RPMI8226 (cell line): ENCODE measurements around the gene CLEC4A.
A peak's percentile ranks its signal among the peaks of the same experiment; 100 is the strongest.
"Not testable (repeated sequence)": the region's sequence is repeated elsewhere in the genome, so short reads cannot be mapped to it uniquely, and the experiment has no call there.

ENCODE experiments used
- DNase-seq: peaks from one replicate; pipeline ENCODE4 v3.0.0-alpha.2; 2015

The CLEC4A gene

GRCh38 chr12:8134398-8134930 lies 11.0 kb downstream of the CLEC4A start:
- DNase-seq, result not testable (repeated sequence)

- DNase-seq, result not testable (repeated sequence)
These were observed 18.2 kb downstream of the CLEC4A start for GRCh38 chr12:8141647-8142046.

GRCh38 chr12:8143261-8143660 lies 19.8 kb downstream of the CLEC4A start:
- DNase-seq, result no peak

GRCh38 chr12:8145754-8146441 lies 22.5 kb downstream of the CLEC4A start:
- no peak for DNase-seq

- DNase-seq, result no peak
These were observed 23.0 kb downstream of the CLEC4A start for GRCh38 chr12:8146442-8146771.

GRCh38 chr12:8154526-8154925 lies 31.1 kb downstream of the CLEC4A start:
- DNase-seq, result no peak

- no peak for DNase-seq
These were observed 33.0 kb downstream of the CLEC4A start for GRCh38 chr12:8156416-8156815.

GRCh38 chr12:8156845-8157244 lies 33.4 kb downstream of the CLEC4A start, which contains the start of gene ZNF705A:
TSS of gene ZNF705A (plus strand) at chr12:8157015. CDS start at chr12:8172626, 15,611 bp downstream.
- no peak for DNase-seq

GRCh38 chr12:8157484-8158198 lies 34.2 kb downstream of the CLEC4A start:
- DNase-seq, result no peak

- DNase-seq, result not testable (repeated sequence)
These were observed 49.5 kb downstream of the CLEC4A start for GRCh38 chr12:8172911-8173310.

GRCh38 chr12:8179989-8180585 lies 56.7 kb downstream of the CLEC4A start:
- peak; percentile 59 for DNase-seq

GRCh38 chr12:8181271-8181670 lies 57.9 kb downstream of the CLEC4A start:
- DNase-seq, result not testable (repeated sequence)

GRCh38 chr12:8182923-8183322 lies 59.5 kb downstream of the CLEC4A start:
- not testable (repeated sequence) for DNase-seq

- not testable (repeated sequence) for DNase-seq
These were observed 59.9 kb downstream of the CLEC4A start for GRCh38 chr12:8183346-8183745.

GRCh38 chr12:8184206-8184605 lies 60.8 kb downstream of the CLEC4A start:
- not testable (repeated sequence) for DNase-seq

GRCh38 chr12:8188088-8188487 lies 64.7 kb downstream of the CLEC4A start:
- DNase-seq, result not testable (repeated sequence)
